T-helper 17 cell (primary cell): ENCODE data around the gene C13orf46. TPM values are rescaled to one million over a fixed set of nuclear protein-coding genes. Genes with fewer than 3 reads are reported as not detected.

ENCODE experiments used
- ATAC-seq: fragments of 150-1000 bp; cut with Tn5 transposase; 2 replicates; pipeline ENCODE4 v1.10.0; 2021; ENCODE audit warnings: mild to moderate bottlenecking, moderate library complexity
- DNase-seq, 3 donors: peaks; one replicate each; pipeline versions ENCODE4 v3.0.0 to v3.0.0-alpha.2; 2020 to 2021
- H3K9me3 ChIP-seq: one replicate; pipeline ENCODE4 v1.7.0; 2013; ENCODE audit warnings: low read length, mild to moderate bottlenecking; ENCODE audit not compliant: control insufficient read depth, poor library complexity, severe bottlenecking
- H3K27ac Mint-ChIP-seq: one replicate; pipeline ENCODE4 v1.8.0; 2022; ENCODE audit warnings: mild to moderate bottlenecking, moderate library complexity, mixed read lengths
- H3K27me3 Mint-ChIP-seq: one replicate; pipeline ENCODE4 v1.8.0; 2022; ENCODE audit warnings: mixed read lengths
- H3K36me3 Mint-ChIP-seq: one replicate; pipeline ENCODE4 v1.8.0; 2022; ENCODE audit warnings: low read depth, mixed read lengths
- H3K4me1 Mint-ChIP-seq: one replicate; pipeline ENCODE4 v1.8.0; 2022; ENCODE audit warnings: mild to moderate bottlenecking, mixed read lengths
- H3K4me3 Mint-ChIP-seq: one replicate; pipeline ENCODE4 v1.8.0; 2022; ENCODE audit warnings: mild to moderate bottlenecking, moderate library complexity, mixed read lengths
- total RNA-seq, 4 donors: library from RNA in 2 of 4; stranded (reverse) in 2 of 4; gene quantifications; one replicate each; pipeline ENCODE4 v1.2.3 and lab custom pipeline; 2022 to 2026

Gene C13orf46
- total RNA-seq, 2 donors from 2014 or later: 18.6 to 22.6 TPM

- Mint-ChIP-seq H3K4me1 (peaks cover 8% of the 10 kb centered on the region), H3K27me3 (peaks cover 14% of the 10 kb centered on the region), H3K36me3 (peaks cover 3% of the 10 kb centered on the region), H3K4me3 (no peak overlapping the region), H3K27ac (no peak overlapping the region)
- ATAC-seq: no peak
- no peak for DNase-seq
- no peaks in the 10 kb centered on the region for H3K9me3 ChIP-seq
Measured at GRCh38 chr13:113926951-113927660, 46.8 kb downstream of the C13orf46 start.

- Mint-ChIP-seq H3K27ac (no peak overlapping the region), H3K36me3 (peaks cover 3% of the 10 kb centered on the region), H3K4me1 (peaks cover 8% of the 10 kb centered on the region), H3K27me3 (peaks cover 14% of the 10 kb centered on the region), H3K4me3 (no peak overlapping the region)
- no peaks in the 10 kb centered on the region for H3K9me3 ChIP-seq
- ATAC-seq: no peak
- DNase-seq: no peak
Measured at GRCh38 chr13:113926301-113926761, 47.5 kb downstream of the C13orf46 start.

- ATAC-seq: no peak
Measured at GRCh38 chr13:113924184-113924901, 49.5 kb downstream of the C13orf46 start.

GRCh38 chr13:113923376-113924063 is 50.4 kb downstream of the C13orf46 start:
- no peak for DNase-seq
- Mint-ChIP-seq H3K36me3 (peaks cover 3% of the 10 kb centered on the region), H3K27ac (no peak overlapping the region), H3K27me3 (peaks cover 14% of the 10 kb centered on the region), H3K4me1 (peaks cover 4% of the 10 kb centered on the region), H3K4me3 (no peak overlapping the region)
- no peak for ATAC-seq
- no peaks in the 10 kb centered on the region for H3K9me3 ChIP-seq

More at GRCh38 chr13:113924184-113924901, 49.5 kb downstream of the C13orf46 start:
- no peaks in the 10 kb centered on the region for H3K9me3 ChIP-seq
- Mint-ChIP-seq H3K36me3 (peaks cover 3% of the 10 kb centered on the region), H3K27ac (no peak overlapping the region), H3K27me3 (peaks cover 14% of the 10 kb centered on the region), H3K4me3 (no peak overlapping the region), H3K4me1 (peaks cover 4% of the 10 kb centered on the region)
- no peak for DNase-seq

DNA sequence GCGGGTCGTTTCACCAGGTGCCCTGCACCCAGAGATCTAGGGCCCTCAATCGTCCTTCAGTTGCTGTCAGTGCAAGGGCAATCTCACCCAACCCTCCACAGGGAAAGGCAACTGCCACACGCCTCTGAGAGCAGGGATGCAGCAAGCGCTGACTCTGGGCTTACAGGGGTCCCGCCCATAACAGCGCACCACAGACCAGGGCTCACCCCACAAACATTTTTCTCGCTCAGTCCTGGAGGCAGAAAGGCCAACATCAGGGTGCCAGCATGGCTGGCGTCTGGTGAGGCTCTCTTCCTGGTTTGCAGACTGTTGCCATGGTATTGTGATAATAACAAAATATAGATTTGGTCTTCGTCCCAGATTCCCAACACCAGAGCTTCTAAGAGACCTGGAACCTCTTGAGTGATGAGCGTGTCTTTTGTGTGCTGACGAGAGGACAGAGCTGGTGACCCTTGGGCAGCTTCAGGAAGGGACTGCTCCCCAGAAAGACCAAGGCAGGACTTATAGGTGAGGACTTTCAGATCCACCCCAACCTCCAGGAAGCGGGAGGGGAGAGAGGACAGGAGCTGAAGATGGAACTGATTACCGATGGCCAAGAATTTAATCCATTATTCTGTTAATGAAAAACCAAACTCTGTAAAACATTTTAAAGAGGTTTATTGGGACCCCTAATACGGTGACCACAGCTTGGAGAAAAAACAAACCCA is 51.3 kb downstream of the C13orf46 start:
- Mint-ChIP-seq H3K4me1 (peaks cover 4% of the 10 kb centered on the region), H3K4me3 (no peak overlapping the region), H3K27ac (no peak overlapping the region), H3K36me3 (peaks cover 3% of the 10 kb centered on the region), H3K27me3 (peaks cover 19% of the 10 kb centered on the region)
- no peaks in the 10 kb centered on the region for H3K9me3 ChIP-seq
- DNase-seq (no peak), ATAC-seq (no peak)

DNA sequence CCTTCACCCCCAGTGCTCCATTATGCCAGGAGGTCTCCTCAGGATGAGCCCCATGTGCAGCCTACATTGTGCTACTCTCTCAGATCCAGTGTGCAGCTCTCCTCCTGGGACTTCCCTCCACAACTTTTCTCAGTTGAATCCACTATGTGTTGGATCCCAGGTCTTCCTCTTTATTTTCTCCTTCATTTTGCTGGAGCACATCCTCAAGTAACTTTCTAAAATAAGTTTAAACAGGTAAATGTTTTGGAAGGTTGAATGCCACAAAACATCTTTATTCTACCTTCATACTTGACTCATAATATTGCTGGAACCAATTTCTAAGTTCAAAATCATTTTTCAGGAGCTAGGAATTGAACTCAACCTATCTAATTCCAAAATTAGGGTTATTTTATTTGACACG is 52.1 kb downstream of the C13orf46 start:
- Mint-ChIP-seq H3K27ac (no peak overlapping the region), H3K4me1 (peaks cover 3% of the 10 kb centered on the region), H3K36me3 (peaks cover 3% of the 10 kb centered on the region), H3K27me3 (peaks cover 22% of the 10 kb centered on the region), H3K4me3 (no peak overlapping the region)
- no peak for DNase-seq
- H3K9me3 ChIP-seq: no peaks in the 10 kb centered on the region
- no peak for ATAC-seq

GRCh38 chr13:113920606-113921286 is 53.1 kb downstream of the C13orf46 start:
- no peak for ATAC-seq
- peaks cover 2% of the 10 kb centered on the region for H3K4me1 Mint-ChIP-seq
- H3K27me3 Mint-ChIP-seq: peaks cover 27% of the 10 kb centered on the region
- H3K27ac Mint-ChIP-seq: no peak overlapping the region
- peaks cover 3% of the 10 kb centered on the region for H3K36me3 Mint-ChIP-seq
- H3K9me3 ChIP-seq: no peaks in the 10 kb centered on the region
- DNase-seq: no peak
- no peak overlapping the region for H3K4me3 Mint-ChIP-seq

DNA sequence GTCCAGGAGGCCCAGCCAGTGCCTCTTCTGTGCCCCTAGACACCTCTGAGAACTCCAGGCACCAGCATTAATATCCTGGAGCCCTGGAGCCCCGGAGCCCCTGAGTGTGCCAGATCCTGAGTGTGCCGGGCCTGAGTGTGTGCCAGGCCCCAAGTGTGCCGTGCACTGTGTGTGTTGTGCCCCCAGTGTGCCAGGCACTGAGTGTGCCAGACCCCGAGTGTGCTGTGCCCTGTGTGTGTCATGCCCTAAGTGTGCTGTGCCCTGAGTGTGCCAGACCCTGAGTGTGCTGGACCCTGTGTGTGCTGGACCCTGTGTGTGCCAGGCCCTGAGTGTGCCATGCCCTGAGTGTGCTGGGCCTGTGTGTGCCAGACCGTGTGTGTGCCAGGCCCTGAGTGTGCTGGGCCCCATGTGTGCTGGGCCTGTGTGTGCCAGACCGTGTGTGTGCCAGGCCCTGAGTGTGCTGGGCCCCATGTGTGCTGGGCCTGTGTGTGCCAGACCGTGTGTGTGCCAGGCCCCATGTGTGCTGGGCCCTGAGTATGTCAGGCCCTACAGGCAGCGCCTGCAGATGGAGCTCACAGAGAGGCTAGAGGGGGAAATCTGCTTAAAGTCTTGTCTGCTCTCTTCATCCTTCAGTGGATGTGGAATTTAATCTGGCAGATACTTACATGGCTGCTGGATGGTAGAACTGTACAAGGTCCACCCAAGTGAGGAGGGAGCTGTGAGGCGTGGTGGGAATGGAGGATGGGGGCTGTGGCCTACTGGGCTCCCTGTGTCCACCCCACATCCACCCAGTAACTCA is 53.9 kb downstream of the C13orf46 start:
- no peaks in the 10 kb centered on the region for H3K36me3 Mint-ChIP-seq
- no peak overlapping the region for H3K4me3 Mint-ChIP-seq
- H3K4me1 Mint-ChIP-seq: peaks cover under 1% of the 10 kb centered on the region
- H3K27me3 Mint-ChIP-seq: peaks cover 27% of the 10 kb centered on the region
- DNase-seq (no peak), ATAC-seq (no peak)
- no peak overlapping the region for H3K27ac Mint-ChIP-seq
- no peaks in the 10 kb centered on the region for H3K9me3 ChIP-seq

- no peak for ATAC-seq
- H3K36me3 Mint-ChIP-seq: peaks cover 2% of the 10 kb centered on the region
- H3K4me1 Mint-ChIP-seq: peaks cover 2% of the 10 kb centered on the region
- DNase-seq: no peak
- no peak overlapping the region for H3K4me3 Mint-ChIP-seq
- H3K27me3 Mint-ChIP-seq: peaks cover 33% of the 10 kb centered on the region
- no peaks in the 10 kb centered on the region for H3K9me3 ChIP-seq
- H3K27ac Mint-ChIP-seq: no peak overlapping the region
Measured at GRCh38 chr13:113918981-113919701, 54.7 kb downstream of the C13orf46 start.

DNA sequence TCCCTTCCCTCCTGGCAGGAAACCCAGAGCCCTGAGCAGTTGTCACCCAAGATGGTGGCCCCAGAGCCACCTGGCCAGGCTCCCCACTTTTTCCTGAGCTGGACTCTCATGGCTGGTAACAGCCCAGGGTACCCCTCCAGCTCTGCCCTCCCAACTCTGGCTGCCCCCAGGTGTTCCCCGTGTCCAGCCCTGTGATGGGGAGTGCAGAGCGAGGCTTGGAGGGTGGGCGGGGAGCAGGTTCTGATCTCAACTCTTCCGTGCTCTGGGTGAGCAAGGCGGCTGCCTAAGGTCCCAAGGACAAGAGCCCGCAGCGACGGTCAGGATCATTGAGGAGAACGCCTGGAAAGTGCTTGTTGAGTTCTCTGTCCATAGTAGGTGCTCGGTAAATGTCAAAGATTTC is 55.3 kb downstream of the C13orf46 start:
- DNase-seq: no peak

GRCh38 chr13:113917594-113918371 is 56.1 kb downstream of the C13orf46 start:
- H3K36me3 Mint-ChIP-seq: peaks cover 3% of the 10 kb centered on the region
- DNase-seq: no peak

More for the DNA sequence above, 55.3 kb downstream of the C13orf46 start:
- H3K9me3 ChIP-seq: no peaks in the 10 kb centered on the region
- Mint-ChIP-seq H3K27ac (no peak overlapping the region), H3K4me1 (peaks cover 3% of the 10 kb centered on the region), H3K27me3 (peaks cover 36% of the 10 kb centered on the region), H3K36me3 (peaks cover 3% of the 10 kb centered on the region), H3K4me3 (no peak overlapping the region)
- no peak for ATAC-seq

More at GRCh38 chr13:113917594-113918371, 56.1 kb downstream of the C13orf46 start:
- Mint-ChIP-seq H3K4me1 (peaks cover 3% of the 10 kb centered on the region), H3K27me3 (peaks cover 36% of the 10 kb centered on the region), H3K27ac (no peak overlapping the region), H3K4me3 (no peak overlapping the region)
- H3K9me3 ChIP-seq: no peaks in the 10 kb centered on the region
- no peak for ATAC-seq
